HG03159 (cell line): Measurements from ENCODE around the gene ORC4.
"Not testable (repeated sequence)": the region's sequence is repeated elsewhere in the genome, so short reads cannot be mapped to it uniquely, and the experiment has no call there.

ENCODE experiments used
- ATAC-seq: cut with Tn5 transposase; IDR thresholded peaks from one replicate; pipeline ENCODE4 v1.9.1; 2021; ENCODE audit warnings: mild to moderate bottlenecking, moderate library complexity; ENCODE audit not compliant: unreplicated experiment

ORC4 gene

GRCh38 chr2:148021059-148021861, 723 bp upstream of the ORC4 start, which contains the start of gene MBD5:
Gene MBD5 (plus strand): TSS chr2:148021091.
- ATAC-seq, result peak; percentile 48

GRCh38 chr2:148014616-148015015, 5.9 kb downstream of the ORC4 start:
- no peak for ATAC-seq

GRCh38 chr2:148013876-148014275, 6.7 kb downstream of the ORC4 start:
- ATAC-seq, result no peak

- not testable (repeated sequence) for ATAC-seq
Measured at GRCh38 chr2:148008411-148008810, 12.1 kb downstream of the ORC4 start.

DNA sequence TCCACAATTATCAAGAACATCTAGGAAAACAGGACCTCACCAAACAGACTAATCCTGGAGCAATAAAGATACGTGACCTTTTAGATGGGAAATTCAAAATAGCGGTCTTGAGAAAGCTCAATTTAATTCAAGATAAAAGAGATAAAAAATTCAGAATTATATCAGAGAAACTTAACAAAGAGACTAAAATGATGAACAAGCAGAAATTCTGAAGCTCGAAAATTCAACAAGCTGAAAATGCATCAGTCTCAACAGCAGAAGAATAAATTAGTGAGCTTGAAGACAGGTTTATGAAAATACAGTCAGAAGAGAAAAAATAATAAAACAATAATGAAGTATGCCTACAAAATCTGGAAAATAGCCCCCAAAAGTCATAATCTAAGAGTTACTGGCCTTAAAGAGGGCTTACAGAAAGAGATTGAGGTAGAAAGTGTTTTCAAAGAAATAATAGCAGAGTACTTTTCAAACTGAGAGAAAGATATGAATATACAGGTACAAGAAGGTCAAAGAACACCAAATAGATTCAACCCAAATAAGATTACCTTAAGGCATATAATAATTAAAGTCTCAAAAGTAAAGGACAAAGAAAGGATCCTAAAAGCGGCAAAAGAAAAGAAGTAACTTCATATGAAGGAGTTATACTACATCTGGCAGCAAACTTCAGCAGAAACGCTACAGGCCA, 13.2 kb downstream of the ORC4 start:
- no peak for ATAC-seq

DNA sequence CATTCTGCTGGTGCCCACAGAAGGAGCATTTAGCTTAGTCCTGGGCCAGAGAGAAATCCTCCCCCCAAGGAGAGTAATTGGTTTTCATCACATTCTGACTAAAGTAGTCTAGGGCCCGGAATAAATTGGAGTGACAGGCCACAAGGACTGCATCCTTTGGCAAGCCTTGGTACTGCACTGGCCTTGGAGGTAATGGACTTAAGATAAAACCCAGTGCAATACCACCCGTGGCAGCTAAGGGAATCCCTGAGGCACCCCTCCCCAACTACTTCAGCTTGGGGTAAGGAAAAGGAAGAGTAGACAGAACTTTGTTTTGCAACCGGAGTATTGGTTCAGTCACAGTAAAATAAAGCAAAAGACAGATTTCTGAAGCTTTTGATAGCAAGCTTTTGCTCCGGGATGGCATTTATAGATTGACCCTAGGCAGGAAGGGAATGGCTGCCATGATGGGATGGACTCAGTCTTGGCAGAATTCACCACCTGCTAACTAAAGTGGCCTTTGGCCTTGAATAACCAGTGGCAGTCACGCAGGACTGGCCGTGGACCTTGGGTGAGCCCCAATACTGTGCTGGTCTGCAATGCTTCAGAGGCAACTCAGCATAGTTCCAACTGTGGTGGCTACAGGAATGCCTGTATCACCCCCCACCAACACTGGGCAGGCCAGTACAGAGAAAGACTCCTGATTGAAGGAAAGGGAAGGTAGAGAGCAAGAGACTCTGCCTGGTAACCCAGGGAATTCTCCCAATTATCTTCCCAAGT, 14.1 kb downstream of the ORC4 start:
- ATAC-seq, result no peak

- ATAC-seq, result not testable (repeated sequence)
Measured at GRCh38 chr2:148002420-148002819, 18.1 kb downstream of the ORC4 start.

GRCh38 chr2:148000095-148000494, 20.4 kb downstream of the ORC4 start:
- no peak for ATAC-seq

- ATAC-seq, result no peak
Measured at GRCh38 chr2:147999126-147999525, 21.4 kb downstream of the ORC4 start.

DNA sequence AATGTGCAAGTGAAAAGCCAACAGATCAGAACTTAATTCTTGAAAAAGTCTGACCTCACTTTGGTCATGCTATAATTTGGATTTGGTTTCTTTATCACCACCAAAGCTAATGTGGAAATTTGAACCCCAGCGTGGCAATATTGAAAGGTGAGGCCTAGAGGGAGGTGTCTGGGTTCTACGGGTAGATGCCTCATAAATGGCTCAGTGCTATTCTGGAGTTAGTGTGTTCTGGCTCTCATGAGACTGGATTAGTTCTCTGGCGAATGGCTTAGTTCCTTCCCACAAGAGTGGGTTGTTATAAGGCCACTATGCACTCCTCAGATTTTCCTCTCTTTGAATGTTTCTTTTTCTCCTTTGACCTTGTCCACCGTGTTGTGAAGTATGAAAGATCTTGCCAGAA, 22.3 kb downstream of the ORC4 start:
- ATAC-seq, result no peak

DNA sequence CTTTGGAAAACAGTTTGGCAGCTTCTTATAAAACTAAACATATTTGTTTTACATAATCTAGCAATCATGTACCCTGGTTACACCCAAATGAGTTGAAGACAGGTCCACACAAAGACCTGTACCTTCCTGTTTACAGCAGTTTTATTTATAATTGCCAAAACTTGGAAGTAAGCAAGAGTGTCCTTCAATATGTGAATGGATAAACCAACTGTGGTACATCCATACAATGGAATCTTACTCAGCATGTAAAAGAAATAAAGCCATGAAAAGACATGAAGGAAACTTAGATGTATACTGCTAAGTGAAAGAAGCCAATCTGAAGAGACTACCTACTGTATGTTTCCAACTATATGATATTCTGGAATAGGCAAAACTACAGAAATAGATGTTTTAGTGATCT, 23.7 kb downstream of the ORC4 start:
- ATAC-seq, result no peak

DNA sequence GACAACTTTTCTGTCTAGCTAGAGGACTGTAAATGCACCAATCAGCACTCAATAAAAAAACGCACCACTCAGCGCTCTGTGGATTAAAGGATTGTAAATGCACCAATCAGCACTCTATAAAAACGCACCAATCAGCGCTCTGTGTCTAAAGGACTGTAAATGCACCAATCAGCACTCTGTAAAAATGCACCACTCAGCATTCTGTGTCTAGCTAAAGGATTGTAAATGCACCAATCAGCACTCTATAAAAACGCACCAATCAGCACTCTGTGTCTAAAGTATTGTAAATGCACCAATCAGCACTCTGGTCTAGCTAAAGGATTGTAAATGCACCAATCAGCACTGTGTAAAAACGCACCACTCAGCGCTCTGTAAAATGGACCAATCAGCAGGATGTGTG, 25.6 kb downstream of the ORC4 start:
- not testable (repeated sequence) for ATAC-seq

DNA sequence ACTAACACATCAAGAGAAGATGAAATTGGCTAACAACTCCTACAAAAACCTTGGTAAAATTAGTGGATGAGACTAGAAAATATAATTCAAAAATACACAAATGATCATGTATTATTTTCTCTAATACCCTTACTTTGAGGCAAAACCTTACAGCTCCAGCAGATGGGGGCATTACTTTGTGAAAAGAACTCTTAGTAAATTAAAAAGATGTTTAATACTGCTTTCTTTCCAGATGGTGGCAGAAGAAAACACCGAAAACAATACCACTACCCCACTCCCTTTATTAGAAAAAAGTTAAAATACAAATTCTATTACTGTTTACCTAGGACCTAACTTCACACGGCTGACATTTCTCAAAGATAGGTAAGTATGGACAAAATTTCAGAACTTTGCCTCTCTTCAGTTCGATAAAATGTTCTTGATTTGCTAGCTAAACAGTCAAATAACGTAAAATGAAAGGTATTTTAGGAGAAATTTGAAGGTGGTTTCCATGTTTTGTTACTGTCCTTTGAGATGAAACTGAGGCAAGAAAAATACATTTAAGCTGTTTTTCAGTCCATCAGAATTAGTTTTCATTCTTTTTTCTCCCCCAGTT, 30.6 kb downstream of the ORC4 start:
- ATAC-seq, result peak; percentile 84

DNA sequence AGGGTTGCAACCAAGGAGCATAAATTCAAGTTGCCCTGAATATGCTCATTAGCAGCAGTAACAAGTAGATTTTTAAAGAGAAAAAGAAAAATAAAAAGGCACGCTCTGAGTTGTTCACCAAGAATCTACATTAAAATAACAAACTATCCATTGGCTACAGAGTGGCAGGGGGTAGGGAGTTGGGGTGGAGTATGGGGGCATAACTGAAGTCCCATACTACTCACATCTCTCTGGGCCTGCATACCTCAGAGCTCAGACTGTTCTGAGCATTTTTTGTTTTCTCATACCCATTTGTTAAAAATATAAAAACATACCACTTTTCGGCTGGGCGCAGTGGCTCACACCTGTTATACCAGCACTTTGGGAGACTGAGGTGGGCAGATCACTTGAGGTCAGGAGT, 31.4 kb downstream of the ORC4 start:
- no peak for ATAC-seq

DNA sequence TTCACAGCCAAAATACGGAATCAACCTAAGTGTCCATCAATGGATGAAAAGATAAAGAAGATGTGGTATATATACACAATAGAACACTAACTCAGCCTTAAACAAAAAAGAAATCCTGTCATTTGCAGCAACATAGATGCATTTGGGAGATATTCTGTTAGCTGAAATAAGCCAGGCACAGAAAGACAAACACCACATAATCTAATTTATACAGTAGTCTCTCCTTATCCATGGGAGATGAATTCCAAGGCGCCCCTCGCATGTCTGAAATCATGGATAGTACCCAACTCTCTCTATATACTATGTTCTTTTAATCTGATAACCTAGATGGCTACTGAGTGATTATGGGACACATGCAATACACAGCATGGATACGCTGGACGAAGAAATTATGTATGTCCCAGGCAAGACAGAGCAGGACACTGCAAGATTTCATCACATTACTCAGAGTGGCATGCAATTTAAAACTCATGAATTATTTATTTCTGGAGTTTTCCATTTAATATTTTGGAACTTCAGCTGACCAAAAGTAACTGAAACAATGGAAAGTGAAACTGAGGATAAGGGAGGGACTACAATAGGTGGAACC, 39.5 kb downstream of the ORC4 start:
- ATAC-seq, result no peak

GRCh38 chr2:147977679-147978078, 42.9 kb downstream of the ORC4 start:
- ATAC-seq, result no peak

- no peak for ATAC-seq
Measured at GRCh38 chr2:147976102-147976501, 44.4 kb downstream of the ORC4 start.

- no peak for ATAC-seq
Measured at GRCh38 chr2:147968571-147968970, 52.0 kb downstream of the ORC4 start.

- ATAC-seq, result no peak
Measured at GRCh38 chr2:147952118-147952517, 68.4 kb downstream of the ORC4 start.

DNA sequence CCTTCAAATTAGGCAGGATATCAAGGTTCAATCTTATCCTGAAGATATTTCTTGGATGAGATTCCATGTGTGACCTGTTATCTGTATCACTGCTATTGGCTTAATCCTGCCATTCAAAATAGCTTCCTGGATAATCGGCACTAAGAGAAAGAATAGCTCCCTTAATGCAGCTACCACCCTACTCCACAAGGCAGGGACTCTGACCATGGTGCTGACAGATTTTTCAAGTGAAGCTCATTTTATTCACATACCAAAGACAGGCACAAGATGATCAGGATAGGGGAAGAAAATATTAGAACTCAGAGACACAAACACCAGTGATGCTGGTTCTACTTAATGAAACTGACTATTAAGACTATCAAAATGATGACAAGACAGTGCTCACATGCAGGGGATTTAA, 74.9 kb downstream of the ORC4 start:
- no peak for ATAC-seq

DNA sequence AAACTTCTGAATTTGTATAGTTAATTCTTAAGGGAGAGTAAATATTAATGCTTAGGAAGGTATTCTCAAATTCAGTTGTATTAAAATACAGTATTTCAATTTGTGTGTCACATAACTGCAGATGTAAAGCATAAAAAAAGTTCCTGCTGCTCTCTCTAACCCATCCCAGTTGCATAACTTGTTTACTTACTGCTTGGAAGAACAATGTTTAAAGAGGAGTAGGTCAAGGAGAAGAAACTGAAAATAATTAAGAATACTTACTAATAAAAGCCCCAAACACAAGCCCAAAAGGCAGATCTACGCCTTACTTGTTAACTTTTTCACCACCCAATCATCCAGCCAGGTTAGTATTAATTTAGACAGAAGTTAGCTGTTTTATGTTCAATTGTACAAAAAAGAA, 81.2 kb downstream of the ORC4 start:
- no peak for ATAC-seq
